GM19372 (cell line): Measurements from ENCODE around the gene GET4.
"Not testable (repeated sequence)": the region's sequence is repeated elsewhere in the genome, so short reads cannot be mapped to it uniquely, and the experiment has no call there.

Source experiments
- ATAC-seq: cut with Tn5 transposase; IDR thresholded peaks from one replicate; pipeline ENCODE4 v1.9.1; 2021; ENCODE audit warnings: mild to moderate bottlenecking, low read depth, moderate library complexity; ENCODE audit not compliant: unreplicated experiment

GET4 gene

GRCh38 chr7:844514-844913, 31.8 kb upstream of the GET4 start:
- no peak for ATAC-seq

GRCh38 chr7:845091-845490, 31.3 kb upstream of the GET4 start:
- no peak for ATAC-seq

- no peak for ATAC-seq
Measured at GRCh38 chr7:845731-846130, 30.6 kb upstream of the GET4 start.

- ATAC-seq = not testable (repeated sequence)
Measured at GRCh38 chr7:846958-847650, 29.2 kb upstream of the GET4 start.

- ATAC-seq = not testable (repeated sequence)
Measured at GRCh38 chr7:847728-848127, 28.6 kb upstream of the GET4 start.

GRCh38 chr7:849145-849544, 27.2 kb upstream of the GET4 start:
- ATAC-seq = no peak

GRCh38 chr7:849781-850180, 26.6 kb upstream of the GET4 start:
- ATAC-seq = no peak

- ATAC-seq = no peak
Measured at GRCh38 chr7:851204-851603, 25.1 kb upstream of the GET4 start.

- no peak for ATAC-seq
Measured at GRCh38 chr7:853366-854117, 22.8 kb upstream of the GET4 start.

- no peak for ATAC-seq
Measured at GRCh38 chr7:854118-854775, 22.1 kb upstream of the GET4 start.

GRCh38 chr7:855686-856369, 20.5 kb upstream of the GET4 start:
- no peak for ATAC-seq

- ATAC-seq = no peak
Measured at GRCh38 chr7:856444-857095, 19.8 kb upstream of the GET4 start.

GRCh38 chr7:857661-858060, 18.7 kb upstream of the GET4 start:
- ATAC-seq = no peak

- ATAC-seq = no peak
Measured at GRCh38 chr7:859359-860030, 16.9 kb upstream of the GET4 start.

GRCh38 chr7:860149-860548, 16.2 kb upstream of the GET4 start:
- ATAC-seq = no peak

GRCh38 chr7:861222-861621, 15.1 kb upstream of the GET4 start:
- ATAC-seq = no peak

GRCh38 chr7:862157-862556, 14.2 kb upstream of the GET4 start:
- no peak for ATAC-seq

- no peak for ATAC-seq
Measured at GRCh38 chr7:863106-863505, 13.2 kb upstream of the GET4 start.

GRCh38 chr7:865921-866320, 10.4 kb upstream of the GET4 start:
- no peak for ATAC-seq

- ATAC-seq = no peak
Measured at GRCh38 chr7:867001-867405, 9.4 kb upstream of the GET4 start.
